AG20443 (cell line): ENCODE results near the gene ZNF792.
A peak's percentile ranks its signal among the peaks of the same experiment; 100 is the strongest.
"Not testable (repeated sequence)": the region's sequence is repeated elsewhere in the genome, so short reads cannot be mapped to it uniquely, and the experiment has no call there.

Source experiments
- DNase-seq: peaks from one replicate; pipeline ENCODE4 v3.0.0; 2012; ENCODE audit warnings: low spot score, mixed read lengths

The ZNF792 gene

DNA sequence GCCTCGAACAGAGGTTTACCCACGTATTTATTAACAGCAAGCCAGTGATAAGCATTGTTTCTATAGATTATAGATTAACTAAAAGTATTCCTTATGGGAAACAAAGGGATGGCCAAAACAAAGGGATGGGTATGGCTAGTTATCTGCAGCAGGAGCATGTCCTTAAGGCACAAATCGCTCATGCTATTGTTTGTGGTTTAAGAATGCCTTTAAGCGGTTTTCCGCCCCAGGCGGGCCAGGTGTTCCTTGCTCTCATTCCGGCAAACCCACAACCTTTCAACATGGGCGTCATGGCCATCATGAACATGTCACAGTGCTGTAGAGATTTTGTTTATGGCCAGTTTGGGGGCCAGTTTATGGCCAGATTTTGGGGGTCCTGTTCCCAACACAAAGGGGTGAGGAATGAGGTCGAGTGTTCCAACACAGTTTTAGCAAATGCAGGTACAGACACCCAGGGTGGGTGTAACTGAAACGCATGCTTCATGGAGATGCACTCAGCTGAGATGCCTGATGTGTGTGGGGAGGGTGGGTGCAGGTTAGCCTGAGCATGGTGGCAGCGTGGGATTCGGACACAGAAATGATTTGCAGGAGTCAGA is 6.3 kb upstream of the ZNF792 start:
- DNase-seq = not testable (repeated sequence)

DNA sequence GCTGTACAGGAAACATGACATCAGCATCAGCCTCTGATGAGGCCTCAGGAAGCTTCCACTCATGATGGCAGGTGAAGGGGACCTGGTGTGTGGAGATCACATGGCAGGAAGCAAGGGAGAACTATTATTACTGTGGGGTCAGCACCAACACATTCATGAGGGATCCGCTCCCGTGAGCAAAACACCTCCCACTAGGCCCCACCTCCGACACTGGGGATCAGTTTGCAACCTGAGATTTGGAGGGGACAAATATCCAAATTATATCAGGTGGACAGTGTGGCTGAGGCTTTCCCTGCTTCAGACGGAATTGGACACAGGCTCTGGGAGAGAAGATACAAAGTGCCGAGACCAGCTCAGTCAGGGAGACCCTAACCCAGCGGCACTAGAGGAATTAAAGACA is 5.7 kb upstream of the ZNF792 start:
- DNase-seq = no peak

DNA sequence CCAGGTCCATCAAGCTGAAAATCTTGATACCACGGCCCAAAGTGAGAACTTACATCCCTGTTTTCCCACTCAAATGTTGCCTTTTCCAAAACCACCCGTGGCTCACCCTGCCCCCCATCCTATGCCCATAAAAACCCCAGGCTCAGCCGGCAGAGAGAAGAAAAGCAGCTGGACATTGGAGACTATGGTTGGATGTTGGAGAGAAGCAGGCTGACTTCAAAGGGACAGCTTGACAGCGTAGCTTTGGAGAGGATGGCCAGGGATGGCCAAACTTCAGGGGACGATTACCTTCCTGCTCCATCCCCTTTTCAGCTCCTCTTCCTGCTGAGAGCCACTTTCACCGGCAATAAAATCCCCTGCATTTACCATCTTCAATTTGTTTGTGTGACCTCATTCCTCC is 3.5 kb upstream of the ZNF792 start:
- DNase-seq = no peak

DNA sequence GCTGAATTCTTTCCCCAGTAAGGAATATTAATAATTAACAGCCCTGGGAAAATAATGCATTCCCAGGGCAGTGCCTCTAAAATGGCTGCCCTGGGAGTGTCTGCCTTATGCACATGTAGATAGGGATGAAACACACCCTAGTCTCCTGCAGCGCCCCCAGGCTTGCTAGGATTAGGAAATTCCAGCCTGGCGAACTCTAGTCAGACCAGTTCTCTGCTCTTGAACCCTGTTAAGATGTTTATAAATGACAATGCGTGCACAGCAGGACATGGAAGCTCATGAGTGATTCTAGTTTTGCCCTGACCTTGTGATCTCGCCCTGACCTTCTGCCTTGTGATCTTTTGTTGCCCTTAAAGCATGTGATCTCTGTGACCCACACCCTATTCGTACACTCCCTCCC is 1.5 kb upstream of the ZNF792 start:
- DNase-seq = not testable (repeated sequence)

DNA sequence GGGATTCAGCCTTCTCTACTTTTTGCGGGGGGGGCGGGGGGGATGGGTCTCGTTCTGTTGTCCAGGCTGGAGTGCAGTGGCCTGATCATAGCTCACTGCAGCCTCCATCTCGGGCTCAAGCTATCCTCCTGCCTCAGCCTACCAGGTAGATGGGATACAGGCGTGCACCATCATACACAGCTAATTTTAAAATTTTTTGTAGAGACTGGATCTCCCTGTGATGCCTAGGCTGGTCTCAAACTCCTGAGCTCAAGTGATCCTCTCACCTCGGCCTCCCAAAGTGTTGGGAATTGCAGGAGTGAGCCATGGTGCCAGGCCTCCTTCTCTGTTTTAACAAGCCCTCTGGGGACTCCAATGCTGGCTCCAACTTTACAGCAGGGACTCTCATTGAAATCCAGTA is 569 bp upstream of the ZNF792 start:
- DNase-seq = no peak

DNA sequence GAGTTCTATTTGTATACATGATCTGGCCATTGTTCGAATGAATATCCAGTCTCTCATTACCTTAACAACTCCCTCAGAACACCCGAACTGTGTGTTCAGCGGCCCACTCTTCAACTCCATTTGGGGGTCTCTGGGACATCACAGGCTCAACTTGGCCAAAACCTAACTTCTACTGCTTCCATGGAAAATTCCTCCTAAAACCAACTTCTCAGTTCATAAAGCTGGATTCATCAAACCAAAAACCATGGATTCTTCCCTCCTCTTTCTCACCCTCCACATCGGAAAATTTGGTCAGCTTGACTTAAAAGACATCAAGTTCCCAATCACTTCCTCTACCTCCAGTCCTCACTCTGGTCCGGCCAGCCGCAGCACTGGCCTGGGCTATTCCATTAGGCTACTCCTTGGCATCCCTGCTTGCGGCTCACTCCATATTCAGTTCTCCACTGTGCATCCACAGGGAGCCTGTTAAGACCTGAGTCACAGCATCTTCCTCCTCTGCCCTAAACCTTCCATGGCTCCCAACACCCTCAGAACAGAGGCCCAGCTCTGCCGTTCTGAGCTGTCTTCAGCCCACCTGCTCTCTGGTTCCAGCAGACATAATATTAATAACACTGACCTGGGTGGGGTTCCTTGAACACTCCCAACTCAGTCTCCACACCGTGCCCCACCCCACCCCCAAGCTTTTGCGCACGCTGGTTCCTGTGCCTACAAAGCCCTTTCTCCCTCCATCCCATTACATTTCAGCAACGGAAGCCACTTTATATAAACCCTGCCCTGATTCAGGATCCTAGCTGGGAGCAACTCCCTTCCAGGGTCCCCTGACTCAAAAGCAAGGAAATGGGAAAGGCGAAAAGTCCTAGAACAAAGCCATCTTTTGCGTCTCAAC is 1.1 kb downstream of the ZNF792 start:
- peak; percentile 41 for DNase-seq

DNA sequence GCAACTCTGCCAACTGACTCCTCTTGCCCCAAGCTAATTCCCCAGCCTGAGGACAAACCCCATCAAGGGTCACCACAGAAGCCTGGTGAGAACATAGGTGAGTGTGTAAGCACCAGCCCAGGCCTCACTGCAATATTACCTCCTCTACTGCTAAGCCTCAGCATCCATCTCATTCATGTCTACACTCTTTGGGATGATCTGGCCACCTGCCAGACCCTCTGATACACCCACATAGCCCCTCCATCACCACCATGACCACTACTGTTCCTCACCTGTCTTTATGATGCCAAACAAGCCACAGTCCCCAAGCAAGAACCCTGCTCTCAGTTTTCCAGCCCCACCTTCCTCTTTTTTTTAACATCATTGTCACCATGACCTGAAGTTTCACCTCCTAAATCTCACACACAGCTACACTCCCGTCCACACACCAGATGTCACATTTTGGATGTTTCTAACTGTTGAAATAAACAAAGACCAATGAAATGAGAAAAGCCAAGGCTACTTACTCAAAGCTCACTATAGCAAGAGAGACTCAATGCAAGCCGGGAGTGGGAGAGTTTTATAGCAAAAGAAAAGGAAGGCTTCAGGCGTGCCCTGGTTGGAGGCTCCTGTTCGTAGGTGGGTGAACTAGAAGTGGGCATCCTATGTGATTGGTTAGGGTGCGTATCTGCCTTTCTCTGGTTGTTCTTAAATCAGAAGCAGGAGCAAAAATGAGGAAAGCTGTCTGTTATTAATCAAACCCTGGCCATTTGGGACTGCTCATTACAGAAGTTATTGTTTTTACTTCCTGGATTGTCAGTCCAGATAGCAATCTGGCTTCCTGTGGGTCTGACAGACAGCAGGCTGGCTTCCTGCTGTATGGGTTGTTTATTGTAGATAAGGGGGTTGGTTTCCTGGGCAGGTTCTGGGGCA is 2.0 kb downstream of the ZNF792 start:
- no peak for DNase-seq

DNA sequence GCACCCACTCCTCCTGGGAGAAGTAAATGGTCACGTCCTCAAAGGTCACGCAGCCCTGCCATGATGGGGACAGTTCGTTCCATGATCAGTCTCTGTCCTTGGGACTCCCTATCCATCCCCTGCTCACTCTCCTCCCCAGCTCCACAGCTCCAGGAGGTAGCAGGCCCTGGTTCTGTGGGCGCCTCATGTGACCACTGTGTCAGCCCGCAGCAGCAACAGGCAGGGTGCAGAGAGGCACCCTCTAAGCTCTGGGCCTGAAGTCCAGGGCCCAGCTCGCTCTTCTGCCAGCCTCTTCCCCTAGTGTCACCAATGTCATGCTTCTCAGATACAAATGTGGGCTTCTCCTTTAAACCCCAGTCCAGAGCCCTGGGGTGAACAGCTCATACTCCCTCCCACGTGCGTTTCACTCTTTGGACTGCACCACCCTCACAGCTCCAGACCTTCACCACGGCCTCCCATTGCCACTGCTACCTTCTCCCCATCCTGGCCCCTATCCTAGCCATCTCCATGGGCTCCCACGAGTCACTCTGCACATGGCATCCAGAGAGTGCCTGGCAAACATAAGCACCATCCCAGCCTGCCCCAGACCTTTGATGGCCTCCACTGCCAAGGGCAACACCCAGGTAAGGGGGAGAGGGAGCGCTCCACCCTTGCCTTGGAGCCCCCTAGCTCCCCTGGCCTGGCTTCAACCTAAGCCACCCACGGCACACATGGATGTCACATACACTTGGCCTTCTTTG is 2.9 kb downstream of the ZNF792 start:
- DNase-seq = no peak

DNA sequence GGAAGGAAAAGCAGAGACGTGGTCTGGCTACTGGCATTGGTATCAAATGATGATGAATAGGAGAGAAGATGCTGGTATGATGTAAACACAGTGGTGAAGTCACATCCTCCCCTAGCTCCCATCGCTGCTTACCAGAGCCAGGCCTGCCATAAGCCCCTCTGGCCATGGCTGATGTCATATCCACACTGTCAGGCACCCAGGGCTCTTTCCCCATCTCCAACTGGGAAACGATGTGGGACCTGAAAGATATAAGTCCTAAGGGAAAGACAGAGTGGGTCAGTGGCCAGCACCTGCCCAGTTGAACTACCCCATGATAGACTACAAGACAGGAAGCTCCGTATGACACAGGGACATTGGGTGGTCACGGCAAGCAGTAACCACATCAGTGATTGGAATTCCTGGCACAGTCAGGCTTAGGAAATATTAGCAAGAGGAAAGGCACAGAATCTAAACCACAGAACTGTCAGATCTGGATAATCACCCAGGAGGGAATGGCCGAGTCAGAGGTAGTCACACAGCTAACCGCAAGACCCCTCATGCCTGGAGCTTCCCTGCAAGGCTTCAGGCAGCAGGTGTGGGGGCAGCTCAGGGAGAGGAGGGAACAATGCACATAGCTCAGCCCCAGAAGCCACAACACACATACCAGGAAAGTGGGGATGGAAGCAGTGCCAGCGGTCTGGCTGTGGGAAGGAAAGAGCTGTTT is 3.8 kb downstream of the ZNF792 start:
- peak; percentile 55 for DNase-seq

DNA sequence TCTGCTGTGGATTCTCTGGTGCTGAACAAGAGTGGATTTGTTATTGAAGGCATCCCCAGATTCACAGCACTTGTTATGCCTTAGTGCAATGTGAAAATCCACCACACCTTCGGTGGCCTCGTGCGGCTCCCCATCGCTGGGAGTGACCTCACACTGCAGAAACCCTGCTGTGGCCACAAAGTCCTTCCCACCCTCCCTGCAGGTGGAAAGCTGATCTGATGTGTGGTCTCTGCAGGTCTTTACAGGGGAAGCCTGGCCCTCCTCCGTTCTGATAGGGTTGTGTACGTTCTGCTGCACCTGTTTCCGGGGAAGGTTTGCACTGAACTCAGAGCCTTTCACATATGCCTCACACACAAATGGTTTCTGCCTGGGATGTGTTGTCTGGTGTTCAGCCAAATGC is 5.0 kb downstream of the ZNF792 start:
- DNase-seq = no peak

DNA sequence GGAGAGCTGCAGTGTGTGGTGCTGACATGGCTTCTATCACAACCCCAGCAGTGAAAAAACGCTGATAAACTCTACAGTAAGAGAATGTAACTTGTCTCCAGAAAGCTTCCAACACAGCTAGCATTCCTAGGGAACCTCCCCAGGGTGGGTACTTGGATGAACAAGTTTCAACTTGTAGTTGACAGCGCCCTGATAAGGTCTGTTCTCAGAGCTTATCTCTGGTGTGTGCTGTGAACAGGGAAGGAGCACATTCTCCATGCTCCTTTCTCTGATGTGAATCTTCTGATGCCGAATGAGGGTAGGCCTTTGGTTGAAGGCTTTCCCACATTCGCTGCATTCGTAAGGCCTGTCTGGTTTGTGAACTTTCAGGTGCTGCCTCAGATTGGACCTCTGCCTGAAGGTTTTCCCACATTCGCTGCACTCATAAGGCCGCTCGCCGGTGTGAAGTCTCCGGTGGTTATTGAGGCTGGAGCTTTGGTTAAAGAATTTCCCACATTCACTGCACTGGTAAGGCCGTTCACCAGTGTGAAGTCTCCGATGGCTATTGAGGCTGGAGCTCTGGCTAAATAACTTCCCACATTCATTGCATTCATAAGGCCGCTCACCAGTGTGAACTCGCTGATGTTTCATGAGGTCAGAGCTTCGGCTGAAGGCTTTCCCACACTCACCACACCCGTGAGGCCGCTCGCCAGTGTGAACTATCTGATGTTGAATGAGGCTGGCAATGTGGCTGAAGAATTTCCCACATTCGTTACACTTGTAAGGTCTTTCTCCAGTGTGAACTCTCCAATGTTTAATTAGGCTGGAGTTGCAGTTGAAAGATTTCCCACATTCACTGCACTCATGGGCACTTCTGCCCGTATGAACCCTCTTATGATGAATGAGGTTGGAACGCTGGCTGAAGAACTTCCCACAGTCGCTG is 5.9 kb downstream of the ZNF792 start:
- DNase-seq = no peak

DNA sequence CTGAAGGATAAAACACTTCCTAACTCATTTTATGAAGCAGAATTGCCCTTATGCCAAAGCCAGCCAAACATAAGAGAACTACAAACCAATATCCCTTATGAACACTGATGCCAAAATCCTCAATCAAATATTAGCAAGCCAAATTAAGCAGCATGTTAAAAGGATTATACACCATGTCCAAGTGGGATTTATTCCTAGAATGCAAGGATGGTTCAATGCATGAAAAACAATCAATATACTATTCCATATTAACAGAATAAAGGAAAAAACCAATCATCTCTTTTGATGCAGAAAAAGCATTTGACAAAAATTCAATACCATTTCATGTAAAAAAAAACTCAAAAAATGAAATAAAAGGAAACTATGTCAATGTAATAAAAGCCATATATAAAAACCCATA is 10.9 kb downstream of the ZNF792 start:
- no peak for DNase-seq

DNA sequence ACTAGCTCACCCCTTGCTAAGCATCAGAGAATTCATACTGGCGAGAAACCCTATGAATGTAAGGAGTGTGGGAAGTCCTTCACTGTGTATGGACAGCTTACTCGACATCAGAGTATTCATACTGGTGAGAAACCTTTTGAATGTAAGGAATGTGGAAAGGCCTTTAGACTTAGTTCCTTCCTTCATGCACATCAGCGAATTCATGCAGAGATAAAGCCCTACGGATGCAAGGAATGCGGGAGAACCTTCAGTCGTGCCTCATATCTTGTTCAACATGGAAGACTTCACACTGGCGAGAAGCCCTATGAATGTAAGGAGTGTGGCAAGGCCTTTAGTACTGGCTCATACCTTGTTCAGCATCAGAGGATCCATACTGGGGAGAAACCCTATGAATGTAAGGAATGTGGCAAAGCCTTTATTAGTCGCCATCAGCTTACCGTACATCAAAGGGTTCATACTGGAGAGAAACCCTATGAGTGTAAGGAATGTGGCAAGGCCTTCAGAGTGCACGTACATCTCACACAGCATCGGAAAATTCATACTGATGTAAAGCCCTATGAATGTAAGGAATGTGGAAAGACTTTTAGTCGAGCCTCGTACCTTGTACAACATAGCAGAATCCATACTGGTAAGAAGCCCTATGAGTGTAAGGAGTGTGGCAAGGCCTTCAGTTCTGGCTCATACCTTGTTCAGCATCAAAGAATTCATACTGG is 20.0 kb downstream of the ZNF792 start:
- no peak for DNase-seq

DNA sequence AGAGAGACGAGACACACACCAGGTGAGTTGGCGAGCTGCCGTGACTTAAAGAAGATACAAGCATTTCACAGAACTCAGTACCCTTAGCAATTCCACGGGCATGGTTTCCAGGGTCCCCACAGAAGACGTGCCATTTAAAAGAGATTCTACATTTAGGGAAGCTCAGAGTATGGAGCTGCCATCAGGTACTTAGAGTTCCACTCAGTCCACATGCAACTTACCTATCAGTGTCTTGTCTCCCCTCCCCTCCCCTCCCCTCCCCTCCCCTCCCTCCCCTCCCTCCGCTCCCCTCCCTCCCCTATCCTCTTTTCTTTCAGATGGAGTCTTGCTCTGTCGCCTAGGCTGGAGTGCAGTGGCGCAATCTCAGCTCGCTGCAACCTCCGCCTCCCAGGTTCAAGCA is 25.1 kb downstream of the ZNF792 start:
- DNase-seq = no peak

DNA sequence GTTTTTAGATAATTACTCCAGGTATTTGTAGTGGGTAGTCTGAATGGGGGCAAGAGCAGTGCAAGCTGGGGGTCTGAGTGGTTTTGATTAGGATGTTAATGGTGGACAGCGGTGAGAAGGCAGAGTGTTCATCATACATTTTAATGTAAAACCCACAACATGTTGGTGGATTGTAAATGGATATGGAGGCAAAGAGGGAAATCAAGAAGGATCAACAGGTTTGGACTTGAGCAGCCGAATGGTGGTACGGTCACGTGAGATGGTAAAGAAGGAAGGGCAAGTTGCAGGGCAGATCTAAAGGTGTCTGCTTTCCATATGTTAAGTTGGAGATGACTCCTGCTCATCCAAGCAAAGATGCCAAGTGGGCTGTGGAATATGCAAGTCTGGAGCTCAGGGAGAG is 27.8 kb downstream of the ZNF792 start:
- no peak for DNase-seq

DNA sequence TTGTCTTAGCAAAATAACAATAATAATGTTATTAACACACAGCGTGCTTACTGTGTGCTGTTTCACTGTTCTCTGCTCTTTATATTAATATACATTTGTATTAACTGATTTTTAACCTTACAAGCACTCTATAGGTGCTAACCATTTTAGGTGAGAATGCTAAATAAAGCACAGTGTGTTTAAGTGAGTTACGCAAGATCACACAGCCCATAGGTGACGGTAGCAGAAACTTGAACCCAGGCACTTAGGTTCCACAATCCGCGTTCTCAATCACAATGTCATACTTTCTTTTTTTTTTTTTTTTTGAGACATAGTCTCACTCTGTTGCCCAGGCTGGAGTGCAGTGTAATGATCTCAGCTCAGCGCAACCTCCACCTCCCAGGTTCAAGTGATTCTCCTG is 31.5 kb downstream of the ZNF792 start:
- DNase-seq = no peak

DNA sequence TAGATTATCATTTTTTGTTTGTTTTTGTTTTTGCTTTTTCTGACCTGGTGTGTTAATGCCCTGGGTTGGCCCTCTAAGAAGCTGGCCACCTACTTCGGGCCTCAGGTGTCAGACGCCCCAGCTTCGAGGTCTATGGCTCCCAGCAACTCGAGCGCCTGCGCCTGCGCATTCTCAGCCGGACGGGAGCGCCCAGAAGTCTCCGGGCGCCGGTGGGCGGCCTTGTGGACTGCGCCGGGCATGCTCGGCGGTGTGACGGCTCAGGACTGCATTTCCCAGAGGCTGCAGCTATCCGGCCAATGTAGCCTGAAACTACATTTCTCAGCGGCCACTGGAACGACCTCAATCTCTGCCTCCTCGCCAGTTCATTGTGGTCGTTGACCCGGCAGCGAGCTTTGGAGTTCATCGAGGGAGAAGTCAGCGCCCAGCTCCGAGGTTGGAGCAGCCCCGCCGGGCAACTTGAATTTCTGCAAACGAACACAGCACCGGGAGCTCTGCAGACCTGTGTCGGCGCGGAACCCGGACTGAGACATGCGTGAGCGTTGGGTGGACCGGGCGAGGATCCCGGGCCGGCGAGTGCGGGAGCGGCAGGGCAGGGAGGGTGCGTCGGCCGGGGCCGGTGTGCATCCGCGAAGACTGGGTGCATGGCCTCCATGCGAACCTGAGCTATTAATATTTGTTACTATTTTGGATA is 37.2 kb downstream of the ZNF792 start, which contains the start of gene ZNF30:
Gene ZNF30 (plus strand): TSS at position 219 of the 691 bp plus-strand sequence. CDS start 3,045 bp downstream, outside the sequence.
- DNase-seq = peak; percentile 99

DNA sequence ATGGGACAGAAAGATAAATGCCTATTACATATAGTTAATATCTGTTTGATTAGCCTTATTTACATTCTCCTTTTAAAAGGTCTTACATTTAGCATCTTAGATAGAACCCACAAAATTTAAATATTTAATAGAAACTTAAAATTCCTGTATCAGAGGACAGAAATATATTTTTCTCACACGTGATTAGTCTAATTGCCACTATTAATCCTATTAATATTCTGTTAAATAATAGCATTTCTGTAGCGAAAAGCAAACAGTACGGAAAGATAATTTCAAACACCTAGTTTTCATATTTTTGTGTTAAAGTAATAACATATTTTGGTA is 37.7 kb downstream of the ZNF792 start:
- no peak for DNase-seq

DNA sequence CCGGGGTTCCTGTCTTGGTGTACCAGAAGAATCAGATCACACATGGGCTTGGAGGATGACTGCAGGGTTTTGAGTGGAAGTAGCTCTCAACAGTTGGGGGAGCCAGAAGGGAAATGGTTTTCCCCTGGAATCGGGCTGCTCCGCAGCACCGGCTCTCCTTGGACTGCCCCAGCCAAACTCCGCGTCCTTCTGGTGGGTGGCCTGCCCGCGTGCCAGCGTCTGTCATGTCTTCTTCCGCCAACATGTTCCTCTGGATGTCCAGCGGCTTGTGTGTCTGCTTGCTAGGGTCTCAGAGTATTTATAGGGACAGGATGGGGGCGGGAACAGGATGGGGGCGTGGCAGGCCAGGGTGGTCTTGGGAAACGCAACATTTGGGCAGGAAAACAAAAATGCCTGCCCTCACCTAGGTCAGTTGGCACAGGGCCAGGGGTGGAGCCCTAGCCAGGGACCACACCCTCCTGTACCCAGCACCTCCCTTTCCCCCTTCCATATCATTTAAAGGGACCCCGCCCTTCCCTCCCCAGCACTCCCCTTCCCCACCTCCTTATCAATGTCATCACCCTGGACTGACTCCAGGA is 38.7 kb downstream of the ZNF792 start:
- no peak for DNase-seq
